ENCODE data around the gene NFATC2. TPM values are rescaled to one million over a fixed set of nuclear protein-coding genes. Genes with fewer than 3 reads are reported as not detected.

NFATC2 gene
- total RNA-seq, 3 donors from 2014 or later = 5.9 to 11.9 (median 10.2) TPM

DNA sequence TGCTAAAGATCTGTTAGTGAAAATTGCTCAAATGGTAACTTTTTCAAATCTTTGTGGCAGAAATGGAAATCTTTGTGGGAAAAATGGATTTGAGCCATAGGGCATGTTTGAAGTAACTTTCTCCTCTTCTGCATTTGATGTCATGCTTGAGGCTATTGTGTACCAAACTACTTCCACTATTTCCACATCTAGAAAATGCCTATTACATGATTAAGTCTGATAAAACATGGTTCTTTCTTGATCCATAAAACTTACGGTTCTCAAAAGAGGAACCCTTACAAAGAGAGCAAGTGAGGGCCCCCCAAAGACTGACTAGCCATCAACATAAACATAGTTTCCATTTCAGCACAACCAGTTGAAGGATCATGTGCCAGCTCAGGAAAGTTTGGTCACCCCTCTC lies 150.6 kb downstream of the NFATC2 start:
- no peak overlapping the region for H3K4me3 ChIP-seq
- intact Hi-C loops (cut with DNase I; ENCODE audit: low total_unique reads) = no loop called here
- H3K27ac ChIP-seq = no peak overlapping the region
- no peaks in the 10 kb centered on the region for H3K4me1 ChIP-seq
- H3K9me3 ChIP-seq = no peaks in the 10 kb centered on the region
- no peaks in the 10 kb centered on the region for H3K27me3 ChIP-seq
- H3K36me3 ChIP-seq = no peaks in the 10 kb centered on the region
- no peak for DNase-seq (ENCODE audit: low spot score in 2 of 2)
- TF ChIP-seq POLR2A (IDR thresholded peaks at IDR 0.05) (no peak), POLR2AphosphoS5 (IDR thresholded peaks at IDR 0.05) (no peak)
- TF ChIP-seq, protein P1, sequence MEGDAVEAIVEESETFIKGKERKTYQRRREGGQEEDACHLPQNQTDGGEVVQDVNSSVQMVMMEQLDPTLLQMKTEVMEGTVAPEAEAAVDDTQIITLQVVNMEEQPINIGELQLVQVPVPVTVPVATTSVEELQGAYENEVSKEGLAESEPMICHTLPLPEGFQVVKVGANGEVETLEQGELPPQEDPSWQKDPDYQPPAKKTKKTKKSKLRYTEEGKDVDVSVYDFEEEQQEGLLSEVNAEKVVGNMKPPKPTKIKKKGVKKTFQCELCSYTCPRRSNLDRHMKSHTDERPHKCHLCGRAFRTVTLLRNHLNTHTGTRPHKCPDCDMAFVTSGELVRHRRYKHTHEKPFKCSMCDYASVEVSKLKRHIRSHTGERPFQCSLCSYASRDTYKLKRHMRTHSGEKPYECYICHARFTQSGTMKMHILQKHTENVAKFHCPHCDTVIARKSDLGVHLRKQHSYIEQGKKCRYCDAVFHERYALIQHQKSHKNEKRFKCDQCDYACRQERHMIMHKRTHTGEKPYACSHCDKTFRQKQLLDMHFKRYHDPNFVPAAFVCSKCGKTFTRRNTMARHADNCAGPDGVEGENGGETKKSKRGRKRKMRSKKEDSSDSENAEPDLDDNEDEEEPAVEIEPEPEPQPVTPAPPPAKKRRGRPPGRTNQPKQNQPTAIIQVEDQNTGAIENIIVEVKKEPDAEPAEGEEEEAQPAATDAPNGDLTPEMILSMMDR (IDR thresholded peaks at IDR 0.05) = no peak

DNA sequence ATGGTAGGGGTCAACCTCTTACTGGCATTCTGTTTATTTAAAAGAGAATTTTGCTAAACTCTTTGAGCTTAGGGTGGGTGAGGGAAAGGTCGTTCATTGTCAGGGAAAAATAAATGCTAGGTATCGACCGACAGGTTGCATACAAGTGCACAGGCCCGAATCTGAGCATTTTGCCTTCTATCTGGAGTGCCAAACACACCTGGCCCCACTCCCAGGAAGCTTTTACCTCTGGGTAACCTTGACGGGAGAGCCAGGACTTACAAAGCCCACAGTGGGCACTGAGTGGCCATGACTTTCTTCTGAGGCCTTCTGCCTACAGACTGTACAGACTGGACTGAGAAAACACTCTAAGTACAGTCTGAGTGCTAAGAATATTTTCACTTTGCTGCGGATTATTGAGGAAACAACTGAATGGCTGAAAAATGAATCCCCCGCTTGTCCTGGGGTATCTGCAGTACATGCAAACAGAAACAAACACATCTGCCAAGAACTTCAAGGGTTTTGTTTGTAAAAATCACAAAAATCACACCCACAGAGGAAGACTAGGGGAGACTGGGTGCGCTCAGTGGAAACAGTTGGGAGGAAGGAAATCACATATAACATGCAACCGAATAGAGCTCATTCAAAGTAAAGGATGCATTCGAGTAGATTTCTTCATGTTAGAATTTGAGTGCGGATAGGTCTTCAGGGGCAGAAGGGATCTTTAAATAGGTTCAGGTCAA lies 152.8 kb downstream of the NFATC2 start:
- no peaks in the 10 kb centered on the region for H3K36me3 ChIP-seq
- H3K27ac ChIP-seq = peak overlapping the region; percentile 36 to 56
- no peaks in the 10 kb centered on the region for H3K9me3 ChIP-seq
- TF ChIP-seq, protein P1 (IDR thresholded peaks at IDR 0.05) = no peak
- TF ChIP-seq POLR2A (IDR thresholded peaks at IDR 0.05) = no peak
- TF ChIP-seq POLR2AphosphoS5 (IDR thresholded peaks at IDR 0.05) = no peak
- no peaks in the 10 kb centered on the region for H3K4me1 ChIP-seq
- intact Hi-C loops (cut with DNase I; ENCODE audit: low total_unique reads) = no loop called here
- no peak for DNase-seq (ENCODE audit: low spot score in 2 of 2)
- no peaks in the 10 kb centered on the region for H3K27me3 ChIP-seq
- H3K4me3 ChIP-seq = no peak overlapping the region

DNA sequence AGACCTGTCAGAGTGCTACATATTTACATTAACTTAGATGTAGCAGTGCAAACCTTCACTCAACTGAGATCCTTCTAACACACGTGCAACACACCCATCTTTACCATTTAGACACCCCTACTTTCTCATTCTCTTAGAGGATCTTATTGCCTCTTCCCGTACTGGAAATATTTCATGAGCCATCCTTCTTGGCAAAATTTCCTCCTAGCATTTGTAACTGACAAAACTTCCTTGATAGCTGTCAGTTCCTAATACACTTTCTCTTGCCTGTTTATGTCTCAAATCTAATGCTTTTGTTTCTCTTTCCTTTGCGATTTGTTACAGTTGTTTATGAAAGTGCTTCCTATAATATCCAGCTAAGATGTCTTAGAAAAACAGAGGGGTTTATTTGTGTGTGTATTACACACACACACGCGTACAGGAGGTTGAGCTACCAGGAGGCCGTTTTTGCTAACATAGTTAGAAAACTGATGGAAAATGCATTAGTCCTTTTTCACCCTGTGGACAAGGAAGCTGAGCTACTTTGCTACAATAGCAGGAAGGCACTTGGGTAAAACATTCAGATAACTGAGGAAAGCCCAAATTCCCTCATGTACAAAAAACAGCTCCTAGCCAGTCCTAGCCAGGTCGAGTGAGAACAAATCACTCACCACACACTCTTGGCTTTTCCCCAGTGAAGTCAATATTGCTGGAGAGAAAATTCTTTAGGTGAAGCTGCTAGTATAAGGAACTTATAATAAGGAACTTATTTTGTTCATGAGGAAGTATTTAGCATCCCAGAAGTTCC lies 153.6 kb downstream of the NFATC2 start:
- Histone ChIP-seq H3K27ac (peak overlapping the region; percentile 36 to 56), H3K9me3 (no peaks in the 10 kb centered on the region), H3K4me3 (no peak overlapping the region), H3K4me1 (no peaks in the 10 kb centered on the region), H3K36me3 (no peaks in the 10 kb centered on the region), H3K27me3 (no peaks in the 10 kb centered on the region)
- TF ChIP-seq POLR2AphosphoS5 (IDR thresholded peaks at IDR 0.05) = no peak
- no peak for TF ChIP-seq POLR2A (IDR thresholded peaks at IDR 0.05)
- TF ChIP-seq, protein P1 (IDR thresholded peaks at IDR 0.05) = no peak
- intact Hi-C loops (cut with DNase I; ENCODE audit: low total_unique reads) = no loop called here
- DNase-seq (ENCODE audit: low spot score in 2 of 2) = no peak

DNA sequence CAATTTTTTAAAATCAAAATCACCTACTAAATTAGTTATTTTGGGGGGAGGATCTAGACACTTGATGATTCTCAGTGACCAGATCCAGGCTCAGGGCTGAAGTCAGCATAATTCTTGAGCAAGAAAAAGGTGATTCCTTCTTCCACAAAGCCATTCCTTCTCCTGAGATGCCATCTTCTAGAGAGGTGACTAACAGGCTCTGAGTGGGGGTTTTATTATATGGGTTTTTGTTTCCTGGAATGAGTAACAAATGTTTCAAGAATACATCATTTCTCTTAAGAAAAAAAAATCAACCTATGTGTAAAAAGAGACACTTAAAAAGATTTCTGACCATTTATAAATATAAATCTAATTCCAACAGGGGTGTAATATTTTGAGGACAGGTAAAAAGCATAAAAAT lies 154.3 kb downstream of the NFATC2 start:
- no peak for TF ChIP-seq POLR2A (IDR thresholded peaks at IDR 0.05)
- no peak overlapping the region for H3K4me3 ChIP-seq
- H3K36me3 ChIP-seq = no peaks in the 10 kb centered on the region
- H3K9me3 ChIP-seq = no peaks in the 10 kb centered on the region
- no peak overlapping the region for H3K27ac ChIP-seq
- H3K27me3 ChIP-seq = no peaks in the 10 kb centered on the region
- H3K4me1 ChIP-seq = no peaks in the 10 kb centered on the region
- no peak for DNase-seq (ENCODE audit: low spot score in 2 of 2)
- intact Hi-C loops (cut with DNase I; ENCODE audit: low total_unique reads) = no loop called here

DNA sequence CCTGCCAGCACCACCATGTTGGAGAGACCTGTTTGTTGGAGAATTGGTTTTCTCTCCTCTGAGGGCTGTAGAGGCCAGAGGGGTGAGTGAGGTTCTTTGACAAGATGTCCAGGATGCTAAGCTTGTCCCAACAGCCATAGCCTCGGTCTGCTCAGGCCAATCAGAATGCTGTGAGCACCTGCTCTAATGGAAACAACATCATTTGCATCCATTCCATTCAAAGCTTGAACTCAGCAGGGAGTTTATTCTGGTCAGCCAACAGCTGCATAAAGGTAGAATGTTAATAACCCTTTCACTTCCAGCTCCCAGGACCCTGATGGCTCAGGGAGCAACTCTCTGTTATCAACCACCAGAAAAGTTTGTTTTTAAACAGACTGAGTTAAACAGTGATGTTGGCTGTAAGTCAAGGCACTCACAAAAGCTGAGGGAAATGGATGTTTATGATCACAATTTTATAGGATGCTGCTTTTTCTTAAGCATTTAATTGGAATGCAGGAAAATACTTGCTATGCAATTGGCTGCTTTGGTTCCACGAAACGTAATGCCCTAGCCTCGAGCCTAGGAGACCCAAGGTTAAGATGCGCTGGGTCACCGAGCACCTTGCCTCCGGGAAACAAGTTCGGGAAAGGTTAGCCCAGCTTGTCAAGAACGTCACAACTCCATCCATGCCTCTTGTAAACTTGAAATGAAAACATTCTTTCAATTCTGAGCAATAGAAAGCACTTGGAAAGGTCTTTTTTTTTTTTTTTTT lies 155.2 kb downstream of the NFATC2 start:
- TF ChIP-seq POLR2AphosphoS5 (IDR thresholded peaks at IDR 0.05) (no peak), POLR2A (IDR thresholded peaks at IDR 0.05) (no peak)
- TF ChIP-seq, protein P1 (IDR thresholded peaks at IDR 0.05) = no peak
- no peaks in the 10 kb centered on the region for H3K27me3 ChIP-seq
- no peak overlapping the region for H3K4me3 ChIP-seq
- intact Hi-C loops (cut with DNase I; ENCODE audit: low total_unique reads) = no loop called here
- no peaks in the 10 kb centered on the region for H3K9me3 ChIP-seq
- H3K36me3 ChIP-seq = no peaks in the 10 kb centered on the region
- DNase-seq (ENCODE audit: low spot score in 2 of 2) = no peak
- no peak overlapping the region for H3K27ac ChIP-seq
- no peaks in the 10 kb centered on the region for H3K4me1 ChIP-seq

Measured in breast epithelium (tissue), 4 donors.